GM18951 (cell line): ENCODE results near the gene CD59.
"Not testable (repeated sequence)": the region's sequence is repeated elsewhere in the genome, so short reads cannot be mapped to it uniquely, and the experiment has no call there.

Experiments
- POLR2A ChIP-seq: IDR thresholded peaks from 4 replicates; pipeline ENCODE4 v1.6.1; 2011; ENCODE audit warnings: mild to moderate bottlenecking; ENCODE audit not compliant: insufficient read length, insufficient read depth; ENCODE audit errors: extremely low read depth
- in situ Hi-C: fragments of 300-500 bp; cut with MboI; formaldehyde crosslinking; loops from one replicate; pipeline ENCODE4 v1.12.0; 2022; ENCODE audit warnings: low sequenced_read_pairs, mixed read lengths, inconsistent platforms; ENCODE audit not compliant: unreplicated experiment

The CD59 gene

GRCh38 chr11:33669598-33670249 is 66.5 kb downstream of the CD59 start:
- no peak for TF ChIP-seq POLR2A

GRCh38 chr11:33668951-33669596 is 67.1 kb downstream of the CD59 start:
- no peak for TF ChIP-seq POLR2A
- in situ Hi-C loops = no loop called here

More at GRCh38 chr11:33669598-33670249, 66.5 kb downstream of the CD59 start:
- in situ Hi-C loops = no loop called here

GRCh38 chr11:33668468-33668825 is 67.8 kb downstream of the CD59 start:
- in situ Hi-C loops = no loop called here
- TF ChIP-seq POLR2A = no peak

GRCh38 chr11:33667819-33668467 is 68.3 kb downstream of the CD59 start:
- no peak for TF ChIP-seq POLR2A
- in situ Hi-C loops = no loop called here

GRCh38 chr11:33665350-33666106 is 70.7 kb downstream of the CD59 start:
- TF ChIP-seq POLR2A = no peak
- in situ Hi-C loops = no loop called here

- TF ChIP-seq POLR2A = no peak
- in situ Hi-C loops = no loop called here
Measured at GRCh38 chr11:33664827-33665226, 71.4 kb downstream of the CD59 start.

GRCh38 chr11:33664166-33664565 is 72.1 kb downstream of the CD59 start:
- TF ChIP-seq POLR2A = no peak
- in situ Hi-C loops = no loop called here

GRCh38 chr11:33663121-33663520 is 73.1 kb downstream of the CD59 start:
- TF ChIP-seq POLR2A = no peak
- in situ Hi-C loops = no loop called here

- in situ Hi-C loops = not testable (repeated sequence)
Measured at GRCh38 chr11:33661526-33661925, 74.7 kb downstream of the CD59 start.

GRCh38 chr11:33660962-33661361 is 75.3 kb downstream of the CD59 start:
- TF ChIP-seq POLR2A = no peak
- in situ Hi-C loops = no loop called here

- TF ChIP-seq POLR2A = no peak
- in situ Hi-C loops = no loop called here
Measured at GRCh38 chr11:33659370-33660139, 76.7 kb downstream of the CD59 start.

- in situ Hi-C loops = no loop called here
- no peak for TF ChIP-seq POLR2A
Measured at GRCh38 chr11:33658195-33658900, 77.9 kb downstream of the CD59 start.
